Adipocyte (in vitro differentiated cells): Measurements from ENCODE around the gene STEAP1B.

ENCODE experiments used
- DNase-seq: peaks from one replicate; pipeline ENCODE4 v3.0.0-alpha.2; 2015; ENCODE audit warnings: low read depth
- H3K27me3 ChIP-seq: replicated peaks from 2 replicates; pipeline ENCODE4 v1.7.0; 2013; ENCODE audit warnings: mild to moderate bottlenecking, low read length, moderate library complexity; ENCODE audit not compliant: control insufficient read depth, insufficient read depth
- H3K36me3 ChIP-seq: 2 replicates; pipeline ENCODE4 v1.7.0; 2013; ENCODE audit warnings: low read length, mild to moderate bottlenecking, moderate library complexity; ENCODE audit not compliant: control insufficient read depth, insufficient read depth, severe bottlenecking
- H3K4me1 ChIP-seq: 2 replicates; pipeline ENCODE4 v1.7.0; 2013; ENCODE audit warnings: mild to moderate bottlenecking, low read length, moderate library complexity; ENCODE audit not compliant: control insufficient read depth, insufficient read depth
- H3K4me3 ChIP-seq: 2 replicates; pipeline ENCODE4 v1.7.0; 2013; ENCODE audit warnings: mild to moderate bottlenecking, low read length, moderate library complexity
- H3K9ac ChIP-seq: 2 replicates; pipeline ENCODE4 v1.7.0; 2013; ENCODE audit warnings: mild to moderate bottlenecking, low read length, moderate library complexity
- H3K9me3 ChIP-seq: 2 replicates; pipeline ENCODE4 v1.7.0; 2013; ENCODE audit warnings: mild to moderate bottlenecking, low read length, moderate library complexity; ENCODE audit not compliant: control insufficient read depth

Gene STEAP1B

DNA sequence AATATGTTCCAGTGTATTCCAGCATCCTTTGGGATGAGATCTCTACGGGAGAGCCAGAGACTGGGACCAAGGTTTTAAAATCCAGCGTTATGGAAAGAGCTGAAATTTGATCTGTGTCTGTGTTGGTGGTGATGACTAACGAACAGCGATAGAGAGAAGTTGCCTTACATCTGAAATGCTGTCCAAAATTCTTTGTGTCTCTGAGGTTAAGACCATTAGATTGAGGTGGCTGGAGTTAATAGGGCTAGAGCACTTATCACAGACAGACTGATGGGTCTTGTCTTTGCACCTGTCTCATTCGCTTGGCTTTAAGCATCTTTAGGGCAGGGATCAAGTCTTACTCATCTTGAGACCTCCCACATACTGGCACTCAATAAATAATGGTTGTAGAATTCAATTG, 102.0 kb downstream of the STEAP1B start:
- Histone ChIP-seq H3K27me3 (peaks cover 5% of the 10 kb centered on the region), H3K9me3 (no peaks in the 10 kb centered on the region), H3K4me1 (peaks cover 8% of the 10 kb centered on the region), H3K9ac (no peak overlapping the region), H3K4me3 (no peak overlapping the region), H3K36me3 (no peaks in the 10 kb centered on the region)
- DNase-seq: peak; percentile 4

DNA sequence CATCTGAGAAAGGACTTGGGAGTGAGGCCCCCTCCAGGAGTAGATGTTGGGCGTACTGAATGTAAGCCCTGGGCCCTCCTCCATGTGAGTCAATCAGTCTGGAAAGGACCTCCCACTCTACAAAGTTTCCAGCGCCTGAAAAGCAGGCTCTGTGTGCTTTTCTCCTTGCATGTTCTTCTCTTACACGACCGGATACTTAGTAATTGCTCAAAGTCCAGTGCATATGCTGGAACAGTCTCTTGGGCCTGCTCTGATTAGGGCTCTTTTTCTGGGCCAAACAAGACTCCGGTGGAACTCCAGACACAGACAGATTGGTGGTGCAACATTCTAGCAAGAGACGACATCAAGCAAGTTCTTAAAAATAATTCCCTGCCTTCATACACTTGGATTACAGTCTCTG, 104.8 kb downstream of the STEAP1B start:
- peaks cover 5% of the 10 kb centered on the region for H3K4me1 ChIP-seq
- H3K9ac ChIP-seq: no peak overlapping the region
- H3K9me3 ChIP-seq: no peaks in the 10 kb centered on the region
- DNase-seq: no peak
- no peaks in the 10 kb centered on the region for H3K36me3 ChIP-seq
- H3K4me3 ChIP-seq: no peak overlapping the region
- H3K27me3 ChIP-seq: peaks cover 9% of the 10 kb centered on the region

DNA sequence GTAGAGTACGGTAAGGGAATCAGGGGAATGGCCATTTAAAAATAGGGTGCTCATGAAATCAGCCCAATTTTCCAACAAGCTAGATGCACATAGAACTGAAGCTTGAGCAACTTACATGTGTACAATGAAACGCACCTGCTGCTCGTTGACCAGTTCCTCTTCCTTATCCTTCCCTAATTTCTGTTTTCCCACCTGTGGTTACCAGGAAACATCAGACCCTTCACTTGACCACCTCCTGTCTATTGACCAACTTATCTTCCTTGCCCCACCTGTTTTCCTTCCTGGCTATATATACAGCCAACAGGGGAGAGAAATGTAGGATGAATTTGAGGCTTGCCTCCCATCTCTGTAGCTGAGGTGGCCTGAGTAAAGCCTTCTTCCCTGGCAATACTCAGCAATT, 105.2 kb downstream of the STEAP1B start:
- Histone ChIP-seq H3K9ac (no peak overlapping the region), H3K9me3 (no peaks in the 10 kb centered on the region), H3K36me3 (no peaks in the 10 kb centered on the region), H3K4me1 (peaks cover 5% of the 10 kb centered on the region), H3K27me3 (peaks cover 9% of the 10 kb centered on the region), H3K4me3 (no peak overlapping the region)
- no peak for DNase-seq

DNA sequence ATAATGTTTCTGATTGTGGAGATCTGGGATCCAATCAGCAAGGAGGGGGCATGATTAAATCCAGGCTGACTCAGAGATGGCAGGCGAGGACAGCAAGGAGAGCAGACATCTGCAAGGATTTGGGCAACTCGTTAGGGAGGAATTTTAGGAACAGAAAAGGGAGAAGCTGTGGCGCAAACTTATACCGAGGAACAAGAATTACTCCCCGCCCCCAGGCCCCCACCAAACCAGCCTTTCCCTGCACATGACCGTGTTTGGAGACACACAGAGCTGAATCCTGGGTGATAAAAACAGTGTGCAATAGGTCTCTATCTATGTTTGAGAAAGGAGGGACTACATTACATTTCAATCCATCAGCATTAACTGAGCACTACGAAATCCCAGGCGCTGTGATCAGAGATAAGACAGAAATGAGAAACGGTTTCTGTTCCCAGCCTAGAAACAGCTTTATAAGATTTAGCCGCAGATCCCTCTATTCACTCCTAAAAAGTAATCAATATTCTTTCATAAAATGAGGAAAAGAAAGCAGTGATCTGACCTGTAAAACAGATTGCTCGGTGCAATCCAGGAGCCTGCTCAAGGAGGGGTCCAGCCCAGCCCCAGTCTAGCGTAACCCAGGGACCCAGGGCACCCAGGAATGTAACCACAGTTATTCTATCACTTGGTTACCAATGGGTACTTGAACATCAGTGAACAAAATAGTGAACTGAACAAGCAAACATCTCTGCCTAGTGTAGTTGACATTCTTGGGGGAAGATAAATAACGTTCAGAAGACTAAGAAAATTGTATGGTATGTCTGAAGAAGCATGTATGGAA, 105.9 kb downstream of the STEAP1B start:
- no peak overlapping the region for H3K9ac ChIP-seq
- peaks cover 9% of the 10 kb centered on the region for H3K27me3 ChIP-seq
- peak; percentile 27 for DNase-seq
- no peaks in the 10 kb centered on the region for H3K9me3 ChIP-seq
- H3K36me3 ChIP-seq: no peaks in the 10 kb centered on the region
- H3K4me3 ChIP-seq: no peak overlapping the region
- H3K4me1 ChIP-seq: peaks cover 5% of the 10 kb centered on the region

DNA sequence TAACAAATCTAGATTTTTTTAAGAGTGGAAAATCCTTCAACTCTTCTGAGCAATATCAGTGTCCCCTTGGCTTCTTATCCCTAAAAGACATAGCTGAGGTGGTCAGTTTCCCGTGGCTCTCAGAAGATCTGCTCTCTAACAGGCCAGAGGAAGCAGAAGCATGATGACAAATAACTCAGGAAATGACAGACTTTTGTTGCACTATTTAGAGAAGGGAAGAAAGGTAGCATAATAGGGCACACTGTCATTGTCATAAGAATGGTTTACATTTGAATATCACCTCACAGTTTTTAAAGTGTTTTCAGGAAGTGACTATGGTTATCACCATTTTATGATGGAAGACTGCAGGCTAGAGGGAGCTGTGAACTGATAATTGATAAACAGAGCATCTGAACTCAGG, 109.5 kb downstream of the STEAP1B start:
- Histone ChIP-seq H3K9me3 (no peaks in the 10 kb centered on the region), H3K4me1 (peaks cover 15% of the 10 kb centered on the region), H3K27me3 (peaks cover 9% of the 10 kb centered on the region)

GRCh38 chr7:22389892-22390291, 110.1 kb downstream of the STEAP1B start:
- H3K4me3 ChIP-seq: no peak overlapping the region
- H3K9ac ChIP-seq: no peak overlapping the region
- H3K36me3 ChIP-seq: no peaks in the 10 kb centered on the region
- H3K27me3 ChIP-seq: peaks cover 9% of the 10 kb centered on the region
- DNase-seq: no peak
- H3K4me1 ChIP-seq: peaks cover 15% of the 10 kb centered on the region
- no peaks in the 10 kb centered on the region for H3K9me3 ChIP-seq

More for the DNA sequence above, 109.5 kb downstream of the STEAP1B start:
- DNase-seq: no peak
- Histone ChIP-seq H3K9ac (no peak overlapping the region), H3K36me3 (no peaks in the 10 kb centered on the region), H3K4me3 (no peak overlapping the region)

DNA sequence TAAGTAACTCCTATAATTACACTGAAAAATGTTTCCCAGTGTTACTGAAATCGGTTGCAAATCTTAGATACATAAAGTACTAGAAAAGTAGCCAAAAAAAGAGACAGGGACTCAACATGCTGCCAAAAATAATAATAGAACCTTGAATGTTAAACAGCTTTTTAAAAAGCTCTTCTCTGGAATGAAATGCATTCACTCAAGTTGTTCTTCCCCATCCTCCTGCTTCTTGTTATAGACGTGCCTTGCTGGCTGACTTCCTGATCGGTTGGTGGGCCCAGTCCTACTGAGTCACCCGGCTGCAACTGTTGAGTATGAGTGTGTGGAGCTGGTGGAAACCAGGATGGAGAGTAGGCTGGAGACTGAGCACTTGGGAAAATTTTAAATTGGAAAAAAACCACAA, 112.4 kb downstream of the STEAP1B start:
- no peaks in the 10 kb centered on the region for H3K27me3 ChIP-seq
- peak; percentile 81 for DNase-seq
- H3K9me3 ChIP-seq: no peaks in the 10 kb centered on the region
- no peak overlapping the region for H3K9ac ChIP-seq
- no peaks in the 10 kb centered on the region for H3K36me3 ChIP-seq
- no peak overlapping the region for H3K4me3 ChIP-seq
- H3K4me1 ChIP-seq: peaks cover 9% of the 10 kb centered on the region

DNA sequence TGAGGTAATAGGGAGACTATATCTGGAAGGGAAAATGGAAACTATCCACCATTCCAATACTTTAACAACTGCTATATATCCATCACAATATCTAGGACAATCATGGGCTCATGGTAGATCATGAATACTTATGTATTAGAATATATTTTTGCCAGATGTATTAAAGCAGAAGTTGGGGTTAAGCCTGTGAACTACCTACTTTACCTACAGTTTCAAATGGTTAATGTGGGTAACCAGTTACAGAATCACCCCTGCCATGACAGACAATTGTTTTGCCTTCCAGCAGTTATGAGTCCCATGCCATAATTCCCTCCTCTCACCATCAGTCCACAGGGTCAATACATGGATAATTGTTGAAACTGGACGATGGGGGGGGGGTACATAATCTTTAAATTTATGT, 113.1 kb downstream of the STEAP1B start:
- Histone ChIP-seq H3K4me1 (peaks cover 9% of the 10 kb centered on the region), H3K9me3 (no peaks in the 10 kb centered on the region), H3K4me3 (no peak overlapping the region), H3K9ac (no peak overlapping the region), H3K36me3 (no peaks in the 10 kb centered on the region), H3K27me3 (no peaks in the 10 kb centered on the region)
- no peak for DNase-seq

GRCh38 chr7:22386206-22386858, 113.7 kb downstream of the STEAP1B start:
- H3K27me3 ChIP-seq: no peaks in the 10 kb centered on the region
- no peak overlapping the region for H3K9ac ChIP-seq
- H3K4me1 ChIP-seq: peaks cover 9% of the 10 kb centered on the region
- no peak overlapping the region for H3K4me3 ChIP-seq
- H3K36me3 ChIP-seq: no peaks in the 10 kb centered on the region
- no peaks in the 10 kb centered on the region for H3K9me3 ChIP-seq
- no peak for DNase-seq

- Histone ChIP-seq H3K4me3 (no peak overlapping the region), H3K9me3 (no peaks in the 10 kb centered on the region), H3K27me3 (no peaks in the 10 kb centered on the region), H3K4me1 (peaks cover 9% of the 10 kb centered on the region), H3K36me3 (no peaks in the 10 kb centered on the region), H3K9ac (no peak overlapping the region)
- DNase-seq: no peak
Observed at GRCh38 chr7:22385326-22385725, 114.7 kb downstream of the STEAP1B start.

- Histone ChIP-seq H3K36me3 (no peaks in the 10 kb centered on the region), H3K4me1 (peaks cover 9% of the 10 kb centered on the region), H3K9ac (no peak overlapping the region), H3K4me3 (no peak overlapping the region), H3K9me3 (no peaks in the 10 kb centered on the region), H3K27me3 (no peaks in the 10 kb centered on the region)
- DNase-seq: no peak
Observed at GRCh38 chr7:22380333-22380732, 119.7 kb downstream of the STEAP1B start.
